ENCODE data around the gene STK40.

The STK40 gene

GRCh38 chr1:36397378-36398230, 11.9 kb upstream of the STK40 start, which contains the start of gene LSM10:
TSS of gene LSM10 (minus strand) at chr1:36397908. CDS start at chr1:36394129, 3,779 bp downstream.
- peak; percentile 92 for DNase-seq (ENCODE audit: low spot score)

GRCh38 chr1:36397083-36397377, 11.3 kb upstream of the STK40 start:
- DNase-seq (ENCODE audit: low spot score): no peak

DNA sequence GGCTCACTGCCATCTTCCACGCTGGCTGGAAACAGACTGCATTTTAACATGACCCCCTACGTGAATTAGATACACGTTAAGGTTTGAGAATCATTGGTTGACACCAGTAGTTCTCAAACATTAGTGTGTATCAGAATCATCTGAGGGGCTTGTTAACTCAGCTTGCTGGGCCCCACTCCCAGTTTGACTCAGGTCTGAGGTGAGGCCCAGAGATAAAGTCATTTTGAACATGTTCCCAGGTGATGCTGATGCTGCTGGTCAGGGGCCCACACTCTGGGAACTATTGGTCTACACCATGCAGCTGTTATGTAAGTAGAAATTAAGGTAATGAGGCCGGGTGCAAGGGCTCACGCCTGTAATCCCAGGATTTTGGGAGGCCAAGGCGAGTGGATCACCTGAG, 10.6 kb upstream of the STK40 start:
- no peak for DNase-seq (ENCODE audit: low spot score)

DNA sequence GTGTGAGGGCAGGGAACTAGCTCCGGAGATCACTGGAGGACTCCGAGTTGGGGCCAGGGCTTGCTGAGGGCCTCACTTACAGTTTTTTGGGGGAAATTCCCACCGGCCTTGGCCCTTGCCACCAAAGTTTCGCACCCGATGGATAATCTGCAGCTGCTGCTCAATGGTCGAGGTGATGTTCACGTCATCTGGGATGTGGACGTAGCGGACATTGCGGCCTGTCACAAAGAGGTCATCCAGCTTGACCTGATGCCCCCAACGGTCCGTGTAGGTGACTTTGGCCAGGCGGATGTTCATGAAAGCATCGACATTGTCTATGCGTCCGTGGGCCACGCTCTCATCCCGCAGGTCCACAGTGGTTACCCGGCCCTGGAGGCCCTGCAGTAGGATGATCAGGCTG, 8.0 kb upstream of the STK40 start:
- no peak for DNase-seq (ENCODE audit: low spot score)

GRCh38 chr1:36392836-36393235, 7.1 kb upstream of the STK40 start:
- no peak for DNase-seq (ENCODE audit: low spot score)

DNA sequence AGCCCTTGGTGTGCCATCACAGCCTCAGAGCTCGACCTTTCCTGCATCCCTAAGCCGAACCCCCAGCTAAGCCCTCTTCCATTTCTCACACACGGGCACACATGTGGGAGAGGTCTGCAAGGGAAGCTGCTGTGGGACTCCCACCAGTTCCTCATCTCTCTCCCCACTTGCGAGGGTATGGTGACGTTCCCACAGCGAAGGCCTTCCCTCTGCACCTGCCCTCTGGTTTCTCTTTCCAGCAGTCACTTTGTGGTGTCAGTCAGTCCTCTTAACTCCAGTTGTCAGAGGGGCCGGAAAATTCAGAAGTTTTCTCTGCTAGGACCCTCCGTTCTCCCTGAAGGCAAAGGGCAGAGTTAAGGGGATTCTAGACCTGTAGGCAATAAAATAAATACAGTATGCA, 5.5 kb upstream of the STK40 start:
- no peak for DNase-seq (ENCODE audit: low spot score)

DNA sequence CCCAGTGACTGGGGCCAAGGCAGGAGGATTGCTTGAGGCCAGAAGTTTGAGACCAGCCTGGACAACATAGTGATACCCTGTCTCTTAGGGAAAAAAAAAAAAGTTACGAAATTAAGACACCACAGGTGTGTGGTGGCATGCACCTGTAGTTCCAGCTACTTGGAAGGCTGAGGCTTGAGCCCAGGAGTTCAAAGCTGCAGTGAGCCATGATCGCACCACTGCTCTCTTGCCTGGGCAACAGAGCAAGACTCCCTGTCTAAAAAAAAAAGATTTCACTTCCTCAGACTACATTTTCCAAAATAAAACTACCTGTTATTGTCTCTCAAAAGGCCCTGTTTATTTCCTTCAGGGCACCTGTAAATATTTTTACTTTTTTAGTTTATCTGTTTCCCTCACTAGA, 4.7 kb upstream of the STK40 start:
- DNase-seq (ENCODE audit: low spot score): no peak

GRCh38 chr1:36389999-36390398, 4.3 kb upstream of the STK40 start:
- no peak for DNase-seq (ENCODE audit: low spot score)

GRCh38 chr1:36389261-36389660, 3.5 kb upstream of the STK40 start:
- DNase-seq (ENCODE audit: low spot score): no peak

GRCh38 chr1:36387141-36387949, 1.6 kb upstream of the STK40 start:
- DNase-seq (ENCODE audit: low spot score): peak; percentile 66

- peak; percentile 98 for DNase-seq (ENCODE audit: low spot score)
These were observed 779 bp upstream of the STK40 start for GRCh38 chr1:36386265-36387140.

GRCh38 chr1:36384542-36385409, 948 bp downstream of the STK40 start:
- DNase-seq (ENCODE audit: low spot score): no peak

DNA sequence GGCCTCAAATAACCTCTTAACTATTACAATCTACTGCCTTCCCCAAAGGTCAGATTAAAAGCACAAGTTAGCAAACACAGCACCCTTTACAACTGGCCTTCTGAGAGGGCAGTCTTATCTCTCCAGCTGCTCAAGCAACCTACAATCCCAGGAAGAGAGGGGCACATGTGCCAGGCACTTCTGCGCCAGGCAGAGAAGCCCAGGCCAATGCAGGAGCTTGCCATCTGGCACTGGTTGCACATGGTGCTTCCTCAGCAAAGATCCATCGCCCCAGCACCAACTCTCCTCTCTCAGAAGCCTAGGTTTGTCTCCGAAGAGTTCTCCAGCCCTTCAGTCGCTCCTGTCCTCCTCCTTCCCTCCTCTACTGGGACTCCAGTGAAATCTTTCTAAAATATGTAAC, 2.5 kb downstream of the STK40 start:
- no peak for DNase-seq (ENCODE audit: low spot score)

- DNase-seq (ENCODE audit: low spot score): no peak
These were observed 3.1 kb downstream of the STK40 start for GRCh38 chr1:36382669-36383068.

DNA sequence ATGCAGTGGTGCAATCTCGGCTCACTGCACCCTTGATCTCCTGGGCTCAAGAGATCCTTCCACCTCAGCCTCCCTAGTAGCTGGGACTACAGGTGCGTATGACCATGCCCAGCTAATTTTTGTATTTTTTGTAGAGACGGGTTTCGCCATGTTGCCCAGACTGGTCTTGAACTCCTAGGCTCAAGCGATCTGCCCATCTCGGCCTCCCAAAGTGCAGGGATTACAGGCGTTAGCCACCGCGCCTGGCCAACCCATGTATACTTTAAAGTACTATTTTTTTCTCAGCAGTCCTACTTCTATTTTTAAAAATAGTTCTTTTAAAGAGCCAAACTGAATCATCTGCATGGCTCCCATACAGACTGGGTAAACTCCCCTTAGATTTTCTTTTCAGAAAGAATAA, 3.5 kb downstream of the STK40 start:
- DNase-seq (ENCODE audit: low spot score): no peak

DNA sequence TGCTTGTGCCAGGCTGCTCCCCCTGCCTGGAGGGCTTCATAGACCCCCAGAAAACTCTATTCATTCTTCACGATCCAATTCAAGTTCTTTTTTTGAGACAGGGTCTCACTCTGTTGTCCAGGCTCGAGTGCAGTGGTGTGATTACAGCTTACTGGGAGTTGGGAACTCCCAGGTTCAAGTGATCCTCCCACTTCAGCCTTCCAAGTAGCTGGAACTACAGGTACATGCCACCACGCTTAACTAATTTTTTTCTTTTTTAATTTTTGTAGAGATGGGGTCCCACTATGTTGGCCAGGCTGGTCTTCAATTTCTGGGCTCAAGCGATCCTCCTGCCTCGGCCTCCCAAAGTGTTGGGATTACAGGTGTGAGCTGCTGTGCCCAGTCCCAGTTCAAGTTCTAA, 4.3 kb downstream of the STK40 start:
- DNase-seq (ENCODE audit: low spot score): no peak

GRCh38 chr1:36380782-36381181, 4.9 kb downstream of the STK40 start:
- no peak for DNase-seq (ENCODE audit: low spot score)

- DNase-seq (ENCODE audit: low spot score): no peak
These were observed 5.5 kb downstream of the STK40 start for GRCh38 chr1:36380143-36380619.

GRCh38 chr1:36377791-36378492, 7.8 kb downstream of the STK40 start:
- DNase-seq (ENCODE audit: low spot score): no peak

DNA sequence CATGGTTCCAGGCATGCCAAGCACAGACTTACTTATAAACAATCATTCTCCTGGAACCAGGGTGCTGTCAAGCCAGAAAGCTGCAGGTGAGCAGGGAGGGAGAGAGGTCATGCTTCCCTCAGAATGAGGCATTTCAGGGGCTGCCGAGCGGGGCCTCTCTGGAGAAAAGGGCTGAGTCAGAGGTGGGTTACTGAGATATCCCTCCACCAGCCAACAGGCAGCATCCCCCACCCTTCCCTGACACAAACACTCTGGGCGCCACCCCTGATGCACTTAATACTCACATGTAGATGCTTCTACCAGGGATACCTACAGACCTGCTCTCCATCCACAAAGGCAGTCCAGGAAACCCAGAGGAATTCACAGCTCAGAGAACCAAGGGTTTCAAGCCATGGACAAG, 13.1 kb downstream of the STK40 start:
- no peak for DNase-seq (ENCODE audit: low spot score)
